ENCODE measurements around the gene AIF1L. TPM values are rescaled to one million over a fixed set of nuclear protein-coding genes. Genes with fewer than 3 reads are reported as not detected.

The AIF1L gene
- total and polyA plus RNA-seq, 2 donors (not counting 1 experiment from before 2014, with no cell fraction given) = not detected

DNA sequence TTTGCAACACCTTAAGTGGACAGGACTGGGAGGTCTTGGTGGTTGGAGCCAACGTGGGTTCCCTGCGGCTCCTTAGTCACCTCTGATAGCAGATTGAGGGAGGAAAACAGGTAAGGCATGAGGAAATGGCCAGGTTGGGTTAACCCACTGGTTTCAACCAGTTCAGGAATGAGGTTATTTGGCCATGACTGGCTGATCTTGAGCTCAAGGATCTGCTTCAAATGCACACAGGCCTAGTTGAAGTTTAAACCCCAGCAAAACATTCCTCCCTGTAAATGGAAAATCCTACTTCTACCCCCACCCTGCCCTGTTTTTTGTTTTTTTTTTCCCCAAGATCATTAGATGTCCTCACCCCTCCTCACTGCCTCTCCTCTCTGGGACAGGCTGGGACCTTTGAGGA lies 25.8 kb downstream of the AIF1L start:
- DNase-seq (no peak), ATAC-seq (ENCODE audit: low read depth) (no peak)
- no peak overlapping the region for H3K27ac ChIP-seq (ENCODE audit: low read length in 2 of 2)
- no peaks in the 10 kb centered on the region for H3K9me3 Mint-ChIP-seq (ENCODE audit: insufficient read depth)
- intact Hi-C loops (cut with micrococcal nuclease) = no loop called here
- peaks cover 0 to 10% (median 1%) of the 10 kb centered on the region in 4 experiments for H3K27me3 ChIP-seq (replicated peaks in 1 of 4; ENCODE audit: control extremely low read depth in 1 of 4, control insufficient read depth in 3 of 4, insufficient read depth in 4 of 4, low read length in 3 of 4)
- TF ChIP-seq CTCF (IDR thresholded peaks at IDR 0.05) (no peak), EZH2 (IDR thresholded peaks at IDR 0.05; ENCODE audit: borderline replicate concordance, insufficient read depth, low read depth, low read length, poor library complexity, severe bottlenecking) (no peak)
- H3K4me2 ChIP-seq (replicated peaks; ENCODE audit: low read depth, low read length, poor library complexity, severe bottlenecking) = no peak overlapping the region
- H3K79me2 ChIP-seq (ENCODE audit: control insufficient read depth, insufficient read depth, low read length) = peaks cover 16% of the 10 kb centered on the region
- H3K9me3 ChIP-seq (ENCODE audit: control extremely low read depth in 1 of 3, control insufficient read depth in 2 of 3, insufficient read depth in 1 of 3, low read length in 2 of 3) = no peaks in the 10 kb centered on the region
- no peak overlapping the region for H3K4me3 ChIP-seq (ENCODE audit: control extremely low read depth in 1 of 5, extremely low read depth in 1 of 5, insufficient read depth in 1 of 5, low read depth in 2 of 5, low read length in 4 of 5)
- H3K27ac Mint-ChIP-seq = no peak overlapping the region
- H3K9ac ChIP-seq (ENCODE audit: low read length) = no peak overlapping the region
- no peaks in the 10 kb centered on the region for H4K20me1 ChIP-seq (ENCODE audit: control insufficient read depth, insufficient read depth, low read length, poor library complexity, severe bottlenecking)
- no peak overlapping the region for H2AFZ ChIP-seq (ENCODE audit: insufficient read depth, low read depth, low read length, poor library complexity, severe bottlenecking)
- peaks cover 21% of the 10 kb centered on the region for H3K4me1 Mint-ChIP-seq
- no peaks in the 10 kb centered on the region for H3K36me3 ChIP-seq (replicated peaks in 1 of 2; ENCODE audit: control extremely low read depth in 1 of 2, control insufficient read depth in 1 of 2, extremely low read depth in 1 of 2, insufficient read depth in 2 of 2, low read length in 1 of 2)
- H3K4me3 Mint-ChIP-seq = no peak overlapping the region
- POLR2A ChIA-PET = no interaction called here
- H3K27me3 Mint-ChIP-seq = peaks cover 5% of the 10 kb centered on the region
- CTCF ChIA-PET = no interaction called here
- H3K4me1 ChIP-seq (ENCODE audit: control insufficient read depth in 2 of 2, insufficient read depth in 2 of 2, low read length in 2 of 2) = peaks cover 14 to 17% of the 10 kb centered on the region in 2 donors
- 93% methylated on average over 2 of the region's 2 CpGs for WGBS (ENCODE audit: insufficient coverage)

- H3K9ac ChIP-seq (ENCODE audit: low read length) = peak overlapping the region; percentile 83
Observed at GRCh38 chr9:131125038-131125287, 28.6 kb downstream of the AIF1L start.

More at GRCh38 chr9:131125038-131125287, 28.6 kb downstream of the AIF1L start:
- peaks cover 14 to 17% of the 10 kb centered on the region in 2 donors for H3K4me1 ChIP-seq (ENCODE audit: control insufficient read depth in 2 of 2, insufficient read depth in 2 of 2, low read length in 2 of 2)
- H3K4me2 ChIP-seq (replicated peaks; ENCODE audit: low read depth, low read length, poor library complexity, severe bottlenecking) = peak overlapping the region; percentile 97
- peaks cover 3 to 24% of the 10 kb centered on the region in 2 experiments for H3K36me3 ChIP-seq (replicated peaks in 1 of 2; ENCODE audit: control extremely low read depth in 1 of 2, control insufficient read depth in 1 of 2, extremely low read depth in 1 of 2, insufficient read depth in 2 of 2, low read length in 1 of 2)
- H3K27ac ChIP-seq (ENCODE audit: low read length in 2 of 2) = peak overlapping the region; percentile 73 to 88
- H3K27me3 ChIP-seq (replicated peaks in 1 of 4; ENCODE audit: control extremely low read depth in 1 of 4, control insufficient read depth in 3 of 4, insufficient read depth in 4 of 4, low read length in 3 of 4) = no peaks in the 10 kb centered on the region
- POLR2A ChIA-PET = interaction anchor here (1.3 to 1.5 kb wide), 2 partner anchors 1290 to 1545 kb away, joined by 3 to 5 read pairs; partner anchors contain the start of gene DDX31
- peaks cover 23% of the 10 kb centered on the region for H3K79me2 ChIP-seq (ENCODE audit: control insufficient read depth, insufficient read depth, low read length)
- no peak for TF ChIP-seq CTCF (IDR thresholded peaks at IDR 0.05)
- TF ChIP-seq EZH2 (IDR thresholded peaks at IDR 0.05; ENCODE audit: borderline replicate concordance, insufficient read depth, low read depth, low read length, poor library complexity, severe bottlenecking) = no peak
- H3K27me3 Mint-ChIP-seq = peaks cover 3% of the 10 kb centered on the region
- H3K4me1 Mint-ChIP-seq = peaks cover 27% of the 10 kb centered on the region
- H3K27ac Mint-ChIP-seq = peak overlapping the region; percentile 100
- H3K4me3 Mint-ChIP-seq = peak overlapping the region; percentile 99
- no peaks in the 10 kb centered on the region for H3K9me3 Mint-ChIP-seq (ENCODE audit: insufficient read depth)
- CTCF ChIA-PET = interaction anchor here (0.6 to 1.1 kb wide), 3 partner anchors 78 to 632 kb away, joined by 3 to 4 read pairs (median 3); no protein-coding TSS in a partner anchor
- ATAC-seq (ENCODE audit: low read depth) (no peak), DNase-seq (no peak)
- peak overlapping the region; percentile 97 for H2AFZ ChIP-seq (ENCODE audit: insufficient read depth, low read depth, low read length, poor library complexity, severe bottlenecking)
- peak overlapping the region; percentile 76 to 89 (median 82) for H3K4me3 ChIP-seq (ENCODE audit: control extremely low read depth in 1 of 5, extremely low read depth in 1 of 5, insufficient read depth in 1 of 5, low read depth in 2 of 5, low read length in 4 of 5)
- H4K20me1 ChIP-seq (ENCODE audit: control insufficient read depth, insufficient read depth, low read length, poor library complexity, severe bottlenecking) = no peaks in the 10 kb centered on the region
- 0% methylated on average over 4 of the region's 7 CpGs for WGBS (ENCODE audit: insufficient coverage)
- intact Hi-C loops (cut with micrococcal nuclease) = loop anchor here (1.0 to 5.0 kb wide), 3 partner anchors 153 to 1288 kb away; partner anchors contain the start of genes C9orf78 and USP20
- no peaks in the 10 kb centered on the region for H3K9me3 ChIP-seq (ENCODE audit: control extremely low read depth in 1 of 3, control insufficient read depth in 2 of 3, insufficient read depth in 1 of 3, low read length in 2 of 3)
